DND-41 (cell line): ENCODE measurements around the gene CREB3L2.
A peak's percentile ranks its signal among the peaks of the same experiment; 100 is the strongest.

ENCODE experiments used
- ATAC-seq: fragments of 200-7000 bp; cut with Tn5 transposase; 3 replicates; pipeline ENCODE4 v1.9.1; 2021; ENCODE audit warnings: low read depth; ENCODE audit not compliant: insufficient read depth
- DNase-seq: peaks from one replicate; pipeline ENCODE4 v3.0.0-alpha.2; 2020
- H2AFZ ChIP-seq: 2 replicates; pipeline ENCODE4 v1.6.0; 2012; ENCODE audit warnings: low read depth, low read length
- H3K27ac ChIP-seq: 2 replicates; pipeline ENCODE4 v1.5.1; 2012; ENCODE audit warnings: low read length, inconsistent platforms
- H3K27me3 ChIP-seq: fragments of 200-600 bp; sonication (generic); 2 replicates; pipeline ENCODE4 v1.6.0; 2012; ENCODE audit warnings: low read length, mild to moderate bottlenecking, inconsistent platforms; ENCODE audit not compliant: insufficient read depth, poor library complexity
- H3K36me3 ChIP-seq: 2 replicates; pipeline ENCODE4 v1.5.1; 2012; ENCODE audit warnings: low read length, inconsistent platforms; ENCODE audit not compliant: insufficient read depth
- H3K4me1 ChIP-seq: 2 replicates; pipeline ENCODE4 v1.5.1; 2012; ENCODE audit warnings: mild to moderate bottlenecking, low read length; ENCODE audit not compliant: insufficient read depth
- H3K4me2 ChIP-seq: 2 replicates; pipeline ENCODE4 v1.6.0; 2012; ENCODE audit warnings: mild to moderate bottlenecking, moderate library complexity, low read length, inconsistent platforms; ENCODE audit not compliant: insufficient read depth
- H3K4me3 ChIP-seq, 2 experiments: fragments of 200-600 bp in 1 of 2; shearing (Covaris generic) in 1 of 2; 2 replicates each; pipeline ENCODE4 v1.5.1; 2012 to 2016; ENCODE audit warnings: inconsistent platforms in 2 of 2, low read length in 2 of 2, mild to moderate bottlenecking in 2 of 2, low read depth in 1 of 2, moderate library complexity in 1 of 2
- H3K79me2 ChIP-seq: 2 replicates; pipeline ENCODE4 v1.6.0; 2012; ENCODE audit warnings: low read length, inconsistent platforms; ENCODE audit not compliant: insufficient read depth
- H3K9ac ChIP-seq: 2 replicates; pipeline ENCODE4 v1.6.0; 2012; ENCODE audit warnings: low read depth, mild to moderate bottlenecking, inconsistent platforms, low read length, moderate library complexity
- H3K9me3 ChIP-seq: 2 replicates; pipeline ENCODE4 v1.5.1; 2012; ENCODE audit warnings: low read length, moderate library complexity, mild to moderate bottlenecking, inconsistent platforms; ENCODE audit not compliant: insufficient read depth, severe bottlenecking
- H4K20me1 ChIP-seq: 2 replicates; pipeline ENCODE4 v1.6.0; 2012; ENCODE audit warnings: low read length; ENCODE audit not compliant: insufficient read depth
- CTCF ChIP-seq: IDR thresholded peaks from 2 replicates; pipeline ENCODE4 v1.5.1; 2012; ENCODE audit warnings: borderline replicate concordance, low read length, moderate library complexity, mild to moderate bottlenecking; ENCODE audit not compliant: poor library complexity, severe bottlenecking; ENCODE audit errors: extremely low read depth
- EZH2 ChIP-seq: IDR thresholded peaks from 3 replicates; pipeline ENCODE4 v1.6.1; 2012; ENCODE audit warnings: borderline replicate concordance, low read depth, mild to moderate bottlenecking, moderate library complexity, low read length, inconsistent platforms; ENCODE audit not compliant: severe bottlenecking

The CREB3L2 gene

GRCh38 chr7:138009350-138009653 lies 7.4 kb upstream of the CREB3L2 start:
- no peak for DNase-seq
- Histone ChIP-seq H3K36me3 (no peaks in the 10 kb centered on the region), H2AFZ (no peak overlapping the region), H3K9me3 (no peaks in the 10 kb centered on the region), H3K4me3 (no peak overlapping the region), H3K9ac (no peak overlapping the region), H3K79me2 (no peaks in the 10 kb centered on the region), H3K4me2 (no peak overlapping the region), H4K20me1 (no peaks in the 10 kb centered on the region), H3K4me1 (peaks cover 3% of the 10 kb centered on the region), H3K27ac (no peak overlapping the region), H3K27me3 (peaks cover 6% of the 10 kb centered on the region)
- no peak for ATAC-seq
- no peak for TF ChIP-seq EZH2
- no peak for TF ChIP-seq CTCF

- Histone ChIP-seq H3K4me1 (peaks cover 3% of the 10 kb centered on the region), H3K9me3 (no peaks in the 10 kb centered on the region), H4K20me1 (no peaks in the 10 kb centered on the region), H3K27me3 (peaks cover 6% of the 10 kb centered on the region), H3K36me3 (no peaks in the 10 kb centered on the region), H2AFZ (peak overlapping the region; percentile 76), H3K79me2 (no peaks in the 10 kb centered on the region), H3K9ac (no peak overlapping the region), H3K27ac (no peak overlapping the region), H3K4me3 (no peak overlapping the region), H3K4me2 (peak overlapping the region; percentile 34; the same call in 1 of the 2 replicates)
- peak; percentile 72 for ATAC-seq
- TF ChIP-seq CTCF: peak; percentile 91
- TF ChIP-seq EZH2: no peak
- peak; percentile 40 for DNase-seq
Observed at GRCh38 chr7:138008588-138009349, 6.9 kb upstream of the CREB3L2 start.

- Histone ChIP-seq H2AFZ (peak overlapping the region; percentile 76; the same call in 1 of the 2 replicates), H3K36me3 (no peaks in the 10 kb centered on the region), H3K27ac (no peak overlapping the region), H3K4me2 (no peak overlapping the region), H4K20me1 (no peaks in the 10 kb centered on the region), H3K4me1 (peaks cover 3% of the 10 kb centered on the region), H3K9ac (no peak overlapping the region), H3K79me2 (no peaks in the 10 kb centered on the region), H3K4me3 (no peak overlapping the region), H3K9me3 (no peaks in the 10 kb centered on the region), H3K27me3 (peaks cover 6% of the 10 kb centered on the region)
- DNase-seq (no peak), ATAC-seq (no peak)
- TF ChIP-seq EZH2 (no peak), CTCF (no peak)
Observed at GRCh38 chr7:138008019-138008587, 6.2 kb upstream of the CREB3L2 start.
